GM06990 (cell line): ENCODE data around the gene PTPRE.

ENCODE experiments used
- DNase-seq: peaks from one replicate; pipeline ENCODE4 v3.0.0-alpha.2; 2011; ENCODE audit not compliant: insufficient read length; ENCODE audit errors: extremely low read depth
- H3K27me3 ChIP-seq: replicated peaks from 2 replicates; pipeline ENCODE4 v1.6.0; 2011; ENCODE audit warnings: low read length; ENCODE audit not compliant: control insufficient read depth, insufficient read depth
- H3K36me3 ChIP-seq: 2 replicates; pipeline ENCODE4 v1.5.1; 2011; ENCODE audit warnings: low read length; ENCODE audit not compliant: control insufficient read depth, insufficient read depth
- H3K4me3 ChIP-seq: replicated peaks from 2 replicates; pipeline ENCODE4 v1.5.1; 2011; ENCODE audit warnings: low read depth, mild to moderate bottlenecking, control low read depth, low read length
- CTCF ChIP-seq: IDR thresholded peaks from 2 replicates; pipeline ENCODE4 v1.5.1; 2011; ENCODE audit warnings: low read length, control low read depth, mild to moderate bottlenecking, inconsistent platforms; ENCODE audit not compliant: insufficient read depth, poor library complexity, severe bottlenecking

The PTPRE gene

GRCh38 chr10:127939786-127940330 is 33.0 kb downstream of the PTPRE start:
- no peaks in the 10 kb centered on the region; the same call in 1 of the 2 replicates for H3K27me3 ChIP-seq
- DNase-seq: no peak
- no peak overlapping the region for H3K4me3 ChIP-seq
- H3K36me3 ChIP-seq: no peaks in the 10 kb centered on the region
- TF ChIP-seq CTCF: no peak

- no peak for DNase-seq
- Histone ChIP-seq H3K4me3 (no peak overlapping the region), H3K27me3 (no peaks in the 10 kb centered on the region; the same call in 1 of the 2 replicates), H3K36me3 (no peaks in the 10 kb centered on the region)
- TF ChIP-seq CTCF: no peak
These were observed 34.1 kb downstream of the PTPRE start for GRCh38 chr10:127940866-127941640.

GRCh38 chr10:127942811-127943210 is 35.9 kb downstream of the PTPRE start:
- no peaks in the 10 kb centered on the region for H3K27me3 ChIP-seq
- no peak for DNase-seq
- no peak for TF ChIP-seq CTCF
- H3K4me3 ChIP-seq: no peak overlapping the region
- H3K36me3 ChIP-seq: no peaks in the 10 kb centered on the region

GRCh38 chr10:127943336-127943910 is 36.5 kb downstream of the PTPRE start:
- Histone ChIP-seq H3K4me3 (no peak overlapping the region), H3K27me3 (no peaks in the 10 kb centered on the region), H3K36me3 (no peaks in the 10 kb centered on the region)
- TF ChIP-seq CTCF: no peak
- no peak for DNase-seq

GRCh38 chr10:127944256-127944655 is 37.4 kb downstream of the PTPRE start:
- DNase-seq: no peak
- no peak overlapping the region for H3K4me3 ChIP-seq
- peaks cover 1% of the 10 kb centered on the region; the same call in 1 of the 2 replicates for H3K27me3 ChIP-seq
- TF ChIP-seq CTCF: no peak
- H3K36me3 ChIP-seq: no peaks in the 10 kb centered on the region
